ENCODE measurements around the gene RYR2. TPM values are rescaled to one million over a fixed set of nuclear protein-coding genes. Genes with fewer than 3 reads are reported as not detected.

Gene RYR2
- total RNA-seq (0.38 TPM), polyA plus RNA-seq (0.21 TPM)
- long read RNA-seq, donor 1: 0 reads
- long read RNA-seq, donor 2: 0 reads
- long read RNA-seq, donor 3: 0 reads
- long read RNA-seq, donor 4: 0 reads
- long read RNA-seq, donor 5: 0 reads
- long read RNA-seq, donor 6: 0 reads
- long read RNA-seq, donor 7: 0 reads
- long read RNA-seq, donor 8: 0 reads
- long read RNA-seq, donor 9: 0 reads
- long read RNA-seq, donor 10: 0 reads

GRCh38 chr1:237041795-237042525 is at the start of gene RYR2:
Gene RYR2 (plus strand): TSS chr1:237042184. CDS start chr1:237042522, 338 bp downstream.
- DNase-seq (ENCODE audit: low read depth in 6 of 9, low spot score in 9 of 9): no peak
- H3K27ac ChIP-seq (ENCODE audit: low read depth in 1 of 2, low read length in 1 of 2): no peak within 1 kb of the TSS
- no peaks in the 10 kb centered on the region for H3K4me1 ChIP-seq (ENCODE audit: control insufficient read depth in 2 of 2, insufficient read depth in 2 of 2, low read length in 2 of 2)
- H3K27me3 ChIP-seq (ENCODE audit: control insufficient read depth in 2 of 2, insufficient read depth in 1 of 2, low read length in 1 of 2): peaks cover 36 to 46% of the 10 kb centered on the region in 2 donors
- H3K36me3 ChIP-seq (ENCODE audit: control insufficient read depth in 2 of 2, insufficient read depth in 2 of 2, low read length in 1 of 2): no peaks in the 10 kb centered on the region
- H3K4me3 ChIP-seq (ENCODE audit: low read length in 2 of 2): peak within 1 kb of the TSS in 1 of 2 donors; percentile 18
- no peaks in the 10 kb centered on the region for H3K9me3 ChIP-seq (ENCODE audit: control insufficient read depth in 2 of 2, insufficient read depth in 1 of 2, low read length in 1 of 2)
- WGBS: 3% methylated on average over 87 of the region's 87 CpGs

GRCh38 chr1:236992449-236992848 is 49.5 kb upstream of the RYR2 start:
- Histone ChIP-seq H3K36me3 (ENCODE audit: control insufficient read depth in 2 of 2, insufficient read depth in 2 of 2, low read length in 1 of 2) (no peaks in the 10 kb centered on the region), H3K9me3 (ENCODE audit: control insufficient read depth in 2 of 2, insufficient read depth in 1 of 2, low read length in 1 of 2) (no peaks in the 10 kb centered on the region), H3K27me3 (ENCODE audit: control insufficient read depth in 2 of 2, insufficient read depth in 1 of 2, low read length in 1 of 2) (no peaks in the 10 kb centered on the region), H3K4me1 (ENCODE audit: control insufficient read depth in 2 of 2, insufficient read depth in 2 of 2, low read length in 2 of 2) (no peaks in the 10 kb centered on the region), H3K27ac (ENCODE audit: low read depth in 1 of 2, low read length in 1 of 2) (no peak overlapping the region), H3K4me3 (ENCODE audit: low read length in 2 of 2) (no peak overlapping the region)
- no peak for DNase-seq (ENCODE audit: low read depth in 6 of 9, low spot score in 9 of 9)
- WGBS: 84% methylated on average over 8 of the region's 8 CpGs

GRCh38 chr1:236994450-236994849 is 47.5 kb upstream of the RYR2 start:
- no peaks in the 10 kb centered on the region for H3K27me3 ChIP-seq (ENCODE audit: control insufficient read depth in 2 of 2, insufficient read depth in 1 of 2, low read length in 1 of 2)
- H3K4me3 ChIP-seq (ENCODE audit: low read length in 2 of 2): no peak overlapping the region
- H3K36me3 ChIP-seq (ENCODE audit: control insufficient read depth in 2 of 2, insufficient read depth in 2 of 2, low read length in 1 of 2): no peaks in the 10 kb centered on the region
- DNase-seq (ENCODE audit: low read depth in 6 of 9, low spot score in 9 of 9): no peak
- H3K27ac ChIP-seq (ENCODE audit: low read depth in 1 of 2, low read length in 1 of 2): no peak overlapping the region
- H3K4me1 ChIP-seq (ENCODE audit: control insufficient read depth in 2 of 2, insufficient read depth in 2 of 2, low read length in 2 of 2): no peaks in the 10 kb centered on the region
- whole genome bisulfite sequencing: 97% methylated on average over 1 of the region's 1 CpG
- no peaks in the 10 kb centered on the region for H3K9me3 ChIP-seq (ENCODE audit: control insufficient read depth in 2 of 2, insufficient read depth in 1 of 2, low read length in 1 of 2)

GRCh38 chr1:236997361-236997760 is 44.6 kb upstream of the RYR2 start:
- DNase-seq (ENCODE audit: low read depth in 6 of 9, low spot score in 9 of 9): no peak
- H3K27ac ChIP-seq (ENCODE audit: low read depth in 1 of 2, low read length in 1 of 2): no peak overlapping the region
- 92% methylated on average over 11 of the region's 11 CpGs for WGBS

GRCh38 chr1:236997882-236998281 is 44.1 kb upstream of the RYR2 start:
- H3K27ac ChIP-seq (ENCODE audit: low read depth in 1 of 2, low read length in 1 of 2): no peak overlapping the region
- no peak overlapping the region for H3K4me3 ChIP-seq (ENCODE audit: low read length in 2 of 2)
- 59% methylated on average over 12 of the region's 12 CpGs for WGBS
- no peaks in the 10 kb centered on the region for H3K4me1 ChIP-seq (ENCODE audit: control insufficient read depth in 2 of 2, insufficient read depth in 2 of 2, low read length in 2 of 2)
- no peak for DNase-seq (ENCODE audit: low read depth in 6 of 9, low spot score in 9 of 9)
- H3K27me3 ChIP-seq (ENCODE audit: control insufficient read depth in 2 of 2, insufficient read depth in 1 of 2, low read length in 1 of 2): no peaks in the 10 kb centered on the region
- no peaks in the 10 kb centered on the region for H3K9me3 ChIP-seq (ENCODE audit: control insufficient read depth in 2 of 2, insufficient read depth in 1 of 2, low read length in 1 of 2)
- H3K36me3 ChIP-seq (ENCODE audit: control insufficient read depth in 2 of 2, insufficient read depth in 2 of 2, low read length in 1 of 2): no peaks in the 10 kb centered on the region

More at GRCh38 chr1:236997361-236997760, 44.6 kb upstream of the RYR2 start:
- Histone ChIP-seq H3K4me3 (ENCODE audit: low read length in 2 of 2) (no peak overlapping the region), H3K9me3 (ENCODE audit: control insufficient read depth in 2 of 2, insufficient read depth in 1 of 2, low read length in 1 of 2) (no peaks in the 10 kb centered on the region), H3K27me3 (ENCODE audit: control insufficient read depth in 2 of 2, insufficient read depth in 1 of 2, low read length in 1 of 2) (no peaks in the 10 kb centered on the region), H3K4me1 (ENCODE audit: control insufficient read depth in 2 of 2, insufficient read depth in 2 of 2, low read length in 2 of 2) (no peaks in the 10 kb centered on the region), H3K36me3 (ENCODE audit: control insufficient read depth in 2 of 2, insufficient read depth in 2 of 2, low read length in 1 of 2) (no peaks in the 10 kb centered on the region)

GRCh38 chr1:236998546-236998945 is 43.4 kb upstream of the RYR2 start:
- 89% methylated on average over 3 of the region's 3 CpGs for WGBS
- Histone ChIP-seq H3K36me3 (ENCODE audit: control insufficient read depth in 2 of 2, insufficient read depth in 2 of 2, low read length in 1 of 2) (no peaks in the 10 kb centered on the region), H3K4me1 (ENCODE audit: control insufficient read depth in 2 of 2, insufficient read depth in 2 of 2, low read length in 2 of 2) (no peaks in the 10 kb centered on the region), H3K9me3 (ENCODE audit: control insufficient read depth in 2 of 2, insufficient read depth in 1 of 2, low read length in 1 of 2) (no peaks in the 10 kb centered on the region), H3K4me3 (ENCODE audit: low read length in 2 of 2) (no peak overlapping the region), H3K27ac (ENCODE audit: low read depth in 1 of 2, low read length in 1 of 2) (no peak overlapping the region), H3K27me3 (ENCODE audit: control insufficient read depth in 2 of 2, insufficient read depth in 1 of 2, low read length in 1 of 2) (no peaks in the 10 kb centered on the region)
- no peak for DNase-seq (ENCODE audit: low read depth in 6 of 9, low spot score in 9 of 9)

GRCh38 chr1:237000191-237000590 is 41.8 kb upstream of the RYR2 start:
- H3K9me3 ChIP-seq (ENCODE audit: control insufficient read depth in 2 of 2, insufficient read depth in 1 of 2, low read length in 1 of 2): no peaks in the 10 kb centered on the region
- no peaks in the 10 kb centered on the region for H3K36me3 ChIP-seq (ENCODE audit: control insufficient read depth in 2 of 2, insufficient read depth in 2 of 2, low read length in 1 of 2)
- no peaks in the 10 kb centered on the region for H3K4me1 ChIP-seq (ENCODE audit: control insufficient read depth in 2 of 2, insufficient read depth in 2 of 2, low read length in 2 of 2)
- no peaks in the 10 kb centered on the region for H3K27me3 ChIP-seq (ENCODE audit: control insufficient read depth in 2 of 2, insufficient read depth in 1 of 2, low read length in 1 of 2)
- DNase-seq (ENCODE audit: low read depth in 6 of 9, low spot score in 9 of 9): no peak
- H3K4me3 ChIP-seq (ENCODE audit: low read length in 2 of 2): no peak overlapping the region
- no peak overlapping the region for H3K27ac ChIP-seq (ENCODE audit: low read depth in 1 of 2, low read length in 1 of 2)
- WGBS: 95% methylated on average over 4 of the region's 4 CpGs

GRCh38 chr1:237003516-237003915 is 38.5 kb upstream of the RYR2 start:
- WGBS: 86% methylated on average over 8 of the region's 8 CpGs
- H3K36me3 ChIP-seq (ENCODE audit: control insufficient read depth in 2 of 2, insufficient read depth in 2 of 2, low read length in 1 of 2): no peaks in the 10 kb centered on the region
- no peak for DNase-seq (ENCODE audit: low read depth in 6 of 9, low spot score in 9 of 9)
- H3K4me1 ChIP-seq (ENCODE audit: control insufficient read depth in 2 of 2, insufficient read depth in 2 of 2, low read length in 2 of 2): no peaks in the 10 kb centered on the region
- no peak overlapping the region for H3K4me3 ChIP-seq (ENCODE audit: low read length in 2 of 2)
- H3K9me3 ChIP-seq (ENCODE audit: control insufficient read depth in 2 of 2, insufficient read depth in 1 of 2, low read length in 1 of 2): no peaks in the 10 kb centered on the region
- H3K27ac ChIP-seq (ENCODE audit: low read depth in 1 of 2, low read length in 1 of 2): no peak overlapping the region
- no peaks in the 10 kb centered on the region for H3K27me3 ChIP-seq (ENCODE audit: control insufficient read depth in 2 of 2, insufficient read depth in 1 of 2, low read length in 1 of 2)

- Histone ChIP-seq H3K4me1 (ENCODE audit: control insufficient read depth in 2 of 2, insufficient read depth in 2 of 2, low read length in 2 of 2) (no peaks in the 10 kb centered on the region), H3K27ac (ENCODE audit: low read depth in 1 of 2, low read length in 1 of 2) (no peak within 1 kb of the TSS), H3K4me3 (ENCODE audit: low read length in 2 of 2) (no peak within 1 kb of the TSS), H3K27me3 (ENCODE audit: control insufficient read depth in 2 of 2, insufficient read depth in 1 of 2, low read length in 1 of 2) (no peaks in the 10 kb centered on the region), H3K36me3 (ENCODE audit: control insufficient read depth in 2 of 2, insufficient read depth in 2 of 2, low read length in 1 of 2) (no peaks in the 10 kb centered on the region), H3K9me3 (ENCODE audit: control insufficient read depth in 2 of 2, insufficient read depth in 1 of 2, low read length in 1 of 2) (no peaks in the 10 kb centered on the region)
- 94% methylated on average over 18 of the region's 18 CpGs for WGBS
- DNase-seq (ENCODE audit: low read depth in 6 of 9, low spot score in 9 of 9): no peak
Observed at GRCh38 chr1:237004116-237004515, 37.9 kb upstream of the RYR2 start, which contains the start of gene MT1HL1. Gene MT1HL1 (minus strand): TSS chr1:237004441. CDS start chr1:237004372, 69 bp downstream.
